ENCODE measurements around the gene SCN11A.

GRCh38 chr3:39075910-39076309, 24.2 kb upstream of the SCN11A start:
- TF ChIP-seq EZH2 (IDR thresholded peaks at IDR 0.05; ENCODE audit: low read length, missing control alignments) (no peak), CTCF (conservative IDR thresholded peaks at IDR 0.05 in 1 of 2, IDR thresholded peaks at IDR 0.05 in 1 of 2; ENCODE audit: low read depth in 1 of 2, low read length in 2 of 2) (no peak)
